CD4-positive, alpha-beta T cell treated with Interleukin-4 for 4 hours (primary cell): Measurements from ENCODE around the gene SLC38A10.

Experiments
- DNase-seq: peaks from one replicate; pipeline ENCODE4 v3.0.0-alpha.2; 2020

SLC38A10 gene

DNA sequence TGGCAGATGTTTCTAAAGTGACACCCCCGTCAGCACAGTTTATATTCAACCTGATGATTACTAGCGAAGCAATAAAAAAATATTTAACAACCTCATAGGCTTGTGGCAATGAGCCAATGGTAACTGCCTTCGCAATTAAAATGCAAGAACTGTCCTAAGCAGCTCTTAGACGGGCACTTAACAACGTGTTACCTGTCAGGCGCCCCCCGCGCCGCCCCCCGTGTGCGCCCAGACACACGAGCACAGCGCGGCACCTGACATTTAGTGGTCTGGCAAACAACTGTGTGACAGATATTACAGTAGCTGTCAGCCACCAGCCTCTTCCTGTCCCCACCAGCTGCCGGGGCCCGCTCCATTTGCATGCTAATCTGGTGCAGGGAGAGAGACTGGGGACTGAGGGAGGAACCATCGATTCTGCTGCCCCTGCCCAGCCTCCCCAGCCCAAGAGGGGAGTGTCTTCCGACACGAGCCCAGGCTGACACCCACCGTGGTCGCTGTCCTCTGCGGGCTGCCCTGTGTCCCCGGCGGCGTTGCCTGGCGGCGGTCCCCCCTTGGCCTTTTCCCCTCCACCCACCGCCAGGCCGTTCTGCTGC lies 43.3 kb downstream of the SLC38A10 start:
- DNase-seq, result no peak

- DNase-seq, result no peak
Measured at GRCh38 chr17:81251094-81251708, 43.9 kb downstream of the SLC38A10 start.

GRCh38 chr17:81250286-81251093 lies 44.6 kb downstream of the SLC38A10 start:
- no peak for DNase-seq

- DNase-seq, result no peak
Measured at GRCh38 chr17:81249223-81250040, 45.7 kb downstream of the SLC38A10 start.

DNA sequence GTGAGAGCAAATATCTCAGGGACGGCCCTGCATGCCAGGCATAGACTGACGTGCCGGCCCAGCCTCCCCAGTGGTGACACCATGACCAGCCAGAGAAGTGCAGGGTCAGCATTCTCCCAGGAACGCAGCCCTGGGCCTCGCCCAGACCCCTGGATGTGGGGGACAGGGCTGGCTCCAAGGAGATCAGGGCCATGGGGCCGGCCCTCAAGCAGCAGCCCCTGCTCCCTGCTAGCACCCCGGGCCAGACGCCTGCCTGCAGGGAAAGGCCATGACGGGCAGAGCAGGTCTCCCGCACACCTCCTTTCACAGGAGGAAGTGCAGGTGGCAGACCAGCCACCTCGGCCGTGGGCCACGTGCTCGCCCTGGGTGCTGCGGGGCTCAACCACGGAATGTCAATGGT lies 46.5 kb downstream of the SLC38A10 start:
- no peak for DNase-seq

GRCh38 chr17:81247339-81247990 lies 47.6 kb downstream of the SLC38A10 start:
- DNase-seq, result no peak

- DNase-seq, result no peak
Measured at GRCh38 chr17:81246679-81247338, 48.3 kb downstream of the SLC38A10 start.

DNA sequence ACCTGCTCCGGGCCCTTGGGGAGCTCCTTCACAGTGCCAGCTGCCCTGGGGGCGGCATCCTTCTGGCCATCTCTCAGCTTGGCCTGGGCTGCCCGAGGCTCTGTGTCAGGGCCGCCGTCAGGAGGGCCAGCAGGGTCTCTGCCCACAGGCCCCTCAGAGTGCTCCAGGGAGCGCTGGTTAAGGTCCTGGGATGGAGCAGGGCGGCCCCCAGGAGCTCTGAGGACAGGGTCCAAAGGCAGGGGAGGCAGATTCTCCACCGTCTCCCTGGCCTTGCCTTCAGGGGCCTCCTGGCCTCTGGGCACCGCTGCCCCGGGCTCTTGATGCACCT lies 48.8 kb downstream of the SLC38A10 start:
- DNase-seq, result no peak

DNA sequence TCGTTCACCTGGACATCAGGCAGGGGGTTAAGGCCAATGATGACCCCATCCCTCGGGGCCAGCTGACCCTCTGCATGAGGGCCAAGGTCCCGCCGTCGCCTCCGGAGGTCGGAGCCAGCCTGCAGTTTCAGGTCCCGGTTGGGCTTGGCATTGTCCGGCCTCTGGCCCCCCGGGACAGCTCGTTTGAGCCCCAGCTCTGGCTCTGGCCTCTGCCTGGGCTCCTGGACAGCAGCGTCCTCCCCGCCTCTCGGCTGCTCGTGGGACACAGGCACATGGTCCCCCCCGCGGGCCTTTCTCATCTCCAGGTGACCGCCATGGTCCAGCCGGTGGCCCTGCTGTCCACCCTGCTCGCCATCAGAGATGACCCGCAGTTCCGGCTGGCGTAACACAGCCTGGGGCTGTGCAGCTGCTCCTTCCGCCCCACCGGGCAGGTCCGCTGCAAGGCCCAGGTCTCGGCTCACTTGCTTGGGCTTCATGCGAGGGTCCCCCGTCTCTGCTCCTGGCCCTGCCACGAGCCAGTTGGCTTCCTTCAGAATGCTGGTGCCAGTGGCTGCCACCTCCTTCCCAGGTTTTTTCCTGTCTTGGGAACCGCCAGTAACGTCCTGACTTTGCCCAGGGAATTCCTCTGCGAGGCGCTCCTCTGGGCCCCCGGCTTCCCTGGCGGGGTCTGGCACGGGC lies 49.3 kb downstream of the SLC38A10 start:
- no peak for DNase-seq

GRCh38 chr17:81245024-81245664 lies 50.0 kb downstream of the SLC38A10 start:
- DNase-seq, result no peak

DNA sequence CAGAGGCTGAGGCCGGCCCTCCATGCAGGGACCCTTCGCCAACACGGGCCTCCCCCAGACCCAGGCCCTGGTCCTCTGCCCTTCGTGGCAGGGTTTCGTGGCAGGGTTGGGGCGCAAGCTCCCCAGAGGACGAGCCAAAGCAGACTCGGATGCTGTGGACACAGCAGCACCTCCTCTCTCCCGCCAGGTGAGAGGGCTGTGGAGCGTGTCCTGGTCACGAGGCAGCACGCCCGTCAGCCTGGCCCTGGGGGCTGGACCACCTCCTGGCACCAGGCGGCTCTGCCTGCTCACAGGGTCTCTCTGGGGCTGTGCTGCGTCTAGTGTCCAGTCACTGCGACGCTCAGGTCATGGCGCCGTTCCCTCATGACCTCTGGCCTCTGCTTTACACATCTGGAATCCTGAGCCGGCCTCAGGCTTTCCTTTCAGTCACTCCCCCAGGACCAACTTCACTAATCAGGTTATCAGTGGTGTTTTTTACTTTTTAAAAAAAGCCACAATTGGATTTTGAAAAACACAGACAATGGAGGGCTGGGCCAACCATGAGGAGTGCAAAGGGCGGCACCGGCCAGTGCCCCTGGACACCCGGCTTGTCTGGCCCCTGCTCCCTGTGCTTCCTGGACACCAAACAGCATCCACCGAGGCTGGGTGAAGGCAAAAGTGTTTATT lies 50.6 kb downstream of the SLC38A10 start:
- no peak for DNase-seq

DNA sequence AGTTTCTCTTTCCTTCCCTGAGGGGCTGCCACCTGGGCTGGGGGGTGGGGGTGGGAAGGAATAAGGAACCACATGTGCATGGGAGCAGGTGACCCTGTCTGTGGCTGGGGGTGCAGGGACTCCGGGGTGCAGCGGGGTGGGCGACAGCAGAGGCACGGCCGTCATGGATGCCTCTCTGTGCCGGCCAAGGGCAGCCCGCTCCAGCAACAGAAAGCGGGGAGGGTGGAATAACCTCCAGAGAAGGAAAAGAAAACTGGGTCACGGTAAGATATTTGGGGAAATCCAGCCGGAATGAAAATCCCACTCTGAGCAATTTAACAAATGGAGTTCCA lies 51.8 kb downstream of the SLC38A10 start:
- DNase-seq, result no peak

DNA sequence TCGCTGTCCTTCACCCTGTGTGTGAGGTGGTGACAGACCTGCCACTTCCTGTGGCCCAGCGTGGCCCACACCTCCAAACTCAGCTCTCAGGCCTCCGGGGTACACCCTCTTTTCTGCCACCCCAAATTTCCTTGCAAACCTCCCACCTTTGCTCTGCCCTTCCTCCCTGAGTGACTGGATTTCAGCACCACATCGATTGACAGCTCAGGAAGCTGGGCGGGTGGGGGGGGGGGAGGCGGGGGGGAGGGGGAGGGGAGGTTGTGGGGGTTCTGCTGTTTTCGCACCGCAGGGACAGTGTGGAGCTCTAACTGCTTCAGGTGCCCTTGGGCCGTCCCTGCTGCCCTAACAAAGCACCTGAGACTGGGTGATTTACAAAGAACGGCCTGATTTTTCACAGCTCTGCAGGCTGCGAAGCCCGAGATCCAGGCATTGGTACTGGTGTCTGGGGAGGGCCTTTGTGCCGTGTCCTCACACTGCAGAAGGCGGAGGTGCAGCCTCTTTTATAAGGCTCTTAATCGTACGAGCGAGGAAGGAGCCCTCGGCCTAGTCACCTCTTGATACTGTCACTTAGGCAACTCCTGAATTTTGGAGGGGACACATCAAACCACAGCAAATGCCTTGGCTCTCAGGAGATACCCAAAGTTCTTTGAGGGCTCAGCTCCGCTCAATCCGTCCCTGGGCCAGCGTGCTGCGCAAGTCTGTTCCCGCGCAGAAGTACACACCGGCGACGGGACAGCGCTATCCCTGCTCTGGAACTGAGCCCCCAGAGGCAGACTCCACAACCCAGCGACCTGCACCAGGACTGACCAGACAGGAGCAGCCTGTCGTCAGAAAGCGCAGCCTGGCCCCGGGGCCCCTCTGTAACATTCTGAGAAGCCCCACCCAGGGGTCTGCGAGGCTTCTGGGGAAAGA lies 52.4 kb downstream of the SLC38A10 start:
- no peak for DNase-seq

GRCh38 chr17:81241648-81242420 lies 53.3 kb downstream of the SLC38A10 start:
- peak; percentile 44 for DNase-seq

DNA sequence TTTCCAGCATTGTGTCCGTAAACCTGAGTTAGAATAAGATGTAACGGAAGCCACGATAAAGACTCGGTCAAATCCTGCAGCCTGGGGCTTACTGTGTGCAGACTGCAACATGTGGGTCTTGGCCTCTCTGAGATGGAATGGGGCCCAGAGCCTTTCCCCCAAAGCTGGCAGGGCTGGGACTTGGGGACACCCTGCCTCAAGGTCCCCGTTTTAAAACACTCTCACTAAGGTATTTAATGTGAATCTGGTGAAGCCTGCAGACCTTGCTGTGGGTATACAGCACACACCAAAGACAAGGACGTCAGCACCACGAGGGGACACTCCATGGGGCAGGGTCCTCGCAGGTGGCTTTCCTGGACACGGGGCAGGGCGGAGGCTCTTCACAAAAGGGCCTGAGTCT lies 53.9 kb downstream of the SLC38A10 start:
- DNase-seq, result no peak

GRCh38 chr17:81240761-81241160 lies 54.3 kb downstream of the SLC38A10 start:
- DNase-seq, result no peak

- DNase-seq, result peak; percentile 20
Measured at GRCh38 chr17:81239714-81240555, 55.2 kb downstream of the SLC38A10 start.
